GM03348 (cell line): ENCODE measurements around the gene RGL2.
"Not testable (repeated sequence)": the region's sequence is repeated elsewhere in the genome, so short reads cannot be mapped to it uniquely, and the experiment has no call there.

ENCODE experiments used
- DNase-seq: peaks from one replicate; pipeline ENCODE4 v3.0.0; 2012; ENCODE audit warnings: low spot score

Gene RGL2, protein sequence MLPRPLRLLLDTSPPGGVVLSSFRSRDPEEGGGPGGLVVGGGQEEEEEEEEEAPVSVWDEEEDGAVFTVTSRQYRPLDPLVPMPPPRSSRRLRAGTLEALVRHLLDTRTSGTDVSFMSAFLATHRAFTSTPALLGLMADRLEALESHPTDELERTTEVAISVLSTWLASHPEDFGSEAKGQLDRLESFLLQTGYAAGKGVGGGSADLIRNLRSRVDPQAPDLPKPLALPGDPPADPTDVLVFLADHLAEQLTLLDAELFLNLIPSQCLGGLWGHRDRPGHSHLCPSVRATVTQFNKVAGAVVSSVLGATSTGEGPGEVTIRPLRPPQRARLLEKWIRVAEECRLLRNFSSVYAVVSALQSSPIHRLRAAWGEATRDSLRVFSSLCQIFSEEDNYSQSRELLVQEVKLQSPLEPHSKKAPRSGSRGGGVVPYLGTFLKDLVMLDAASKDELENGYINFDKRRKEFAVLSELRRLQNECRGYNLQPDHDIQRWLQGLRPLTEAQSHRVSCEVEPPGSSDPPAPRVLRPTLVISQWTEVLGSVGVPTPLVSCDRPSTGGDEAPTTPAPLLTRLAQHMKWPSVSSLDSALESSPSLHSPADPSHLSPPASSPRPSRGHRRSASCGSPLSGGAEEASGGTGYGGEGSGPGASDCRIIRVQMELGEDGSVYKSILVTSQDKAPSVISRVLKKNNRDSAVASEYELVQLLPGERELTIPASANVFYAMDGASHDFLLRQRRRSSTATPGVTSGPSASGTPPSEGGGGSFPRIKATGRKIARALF

DNA sequence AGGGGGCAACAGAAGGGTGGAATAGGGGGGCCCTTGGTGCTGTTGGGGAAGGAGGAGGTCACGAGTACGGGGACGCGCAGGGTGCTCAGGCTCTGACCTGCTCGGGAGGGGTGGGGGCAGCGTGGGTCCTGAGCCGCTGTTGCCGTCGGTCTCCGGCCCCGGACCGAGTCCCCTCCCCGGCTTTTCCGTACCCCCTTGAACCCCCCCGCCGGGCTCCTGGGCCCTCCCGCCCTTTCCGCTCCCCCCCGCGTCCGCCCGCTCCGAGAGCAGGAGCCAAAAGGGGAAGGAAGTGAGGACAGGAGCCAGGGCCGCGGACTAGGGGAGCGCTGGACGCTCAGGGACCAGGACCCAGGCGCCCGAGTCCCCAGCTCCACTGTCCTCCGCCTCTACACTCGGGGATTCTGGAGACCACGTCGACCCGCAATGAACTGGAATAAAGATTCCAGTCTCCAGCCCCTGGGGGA, at the start of gene RGL2:
RGL2 (minus strand) TSS at position 170 of the 464 bp plus-strand sequence. CDS start 332 bp downstream, outside the sequence.
- peak; percentile 80 for DNase-seq

GRCh38 chr6:33347816-33348215, 49.1 kb upstream of the RGL2 start:
- DNase-seq = no peak

GRCh38 chr6:33346972-33347371, 48.2 kb upstream of the RGL2 start:
- DNase-seq = not testable (repeated sequence)

GRCh38 chr6:33344701-33345697, 46.3 kb upstream of the RGL2 start:
- peak; percentile 75 for DNase-seq

- no peak for DNase-seq
Observed at GRCh38 chr6:33343953-33344611, 45.3 kb upstream of the RGL2 start.

- not testable (repeated sequence) for DNase-seq
Observed at GRCh38 chr6:33343606-33343952, 44.8 kb upstream of the RGL2 start.

DNA sequence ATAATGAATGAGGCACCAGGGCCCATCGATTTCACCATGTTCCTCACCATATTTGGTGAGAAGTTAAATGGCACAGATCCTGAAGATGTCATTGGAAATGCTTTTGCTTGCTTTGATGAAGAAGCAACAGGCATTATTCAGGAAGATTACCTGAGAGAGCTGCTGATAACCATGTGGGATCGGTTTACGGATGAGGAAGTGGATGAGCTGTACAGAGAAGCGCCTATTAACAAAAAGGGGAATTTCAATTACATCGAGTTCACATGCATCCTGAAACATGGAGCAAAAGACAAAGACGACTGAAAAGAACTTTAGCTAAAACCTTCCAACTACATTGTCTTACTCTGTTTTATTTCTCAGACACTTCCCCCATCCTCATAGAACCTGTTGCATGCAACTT, 40.5 kb upstream of the RGL2 start:
- DNase-seq = no peak

- no peak for DNase-seq
Observed at GRCh38 chr6:33336495-33336894, 37.8 kb upstream of the RGL2 start.

DNA sequence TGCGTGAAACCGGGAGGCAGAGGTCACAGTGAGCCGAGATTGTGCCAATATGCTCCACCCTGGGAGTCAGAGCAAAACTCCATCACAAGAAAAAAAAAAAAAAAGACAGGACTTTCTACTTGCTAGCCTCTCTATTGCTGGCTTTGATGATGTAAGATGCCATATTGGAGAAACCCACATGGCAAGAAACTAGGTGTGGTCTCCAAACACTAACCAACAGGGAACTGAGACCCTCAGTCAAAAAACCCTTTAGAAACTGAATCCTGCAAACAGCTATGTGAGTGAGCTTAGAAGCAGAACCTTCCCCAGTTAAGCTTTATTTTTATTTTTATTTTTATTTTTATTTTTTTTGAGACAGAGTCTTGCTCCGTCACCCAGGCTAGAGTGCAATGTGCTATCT, 37.2 kb upstream of the RGL2 start:
- DNase-seq = no peak

DNA sequence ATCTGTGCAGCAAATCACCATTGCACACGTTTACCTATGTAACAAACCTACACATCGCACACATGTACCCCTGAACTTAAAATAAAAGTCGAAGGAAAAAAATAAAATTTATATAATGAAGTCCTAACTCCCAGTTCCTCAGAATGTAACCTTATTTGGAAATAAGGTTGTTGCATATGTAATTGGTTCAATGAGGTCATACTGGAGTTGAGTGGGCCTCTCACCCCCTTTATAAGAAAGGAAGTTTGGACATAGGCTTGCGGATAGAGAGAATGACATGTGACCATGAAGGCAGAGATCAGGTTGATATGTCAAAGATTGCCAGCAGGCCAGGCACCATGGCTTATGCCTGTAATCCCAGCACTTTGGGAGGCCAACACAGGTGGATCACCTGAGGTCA, 34.9 kb upstream of the RGL2 start:
- DNase-seq = no peak

DNA sequence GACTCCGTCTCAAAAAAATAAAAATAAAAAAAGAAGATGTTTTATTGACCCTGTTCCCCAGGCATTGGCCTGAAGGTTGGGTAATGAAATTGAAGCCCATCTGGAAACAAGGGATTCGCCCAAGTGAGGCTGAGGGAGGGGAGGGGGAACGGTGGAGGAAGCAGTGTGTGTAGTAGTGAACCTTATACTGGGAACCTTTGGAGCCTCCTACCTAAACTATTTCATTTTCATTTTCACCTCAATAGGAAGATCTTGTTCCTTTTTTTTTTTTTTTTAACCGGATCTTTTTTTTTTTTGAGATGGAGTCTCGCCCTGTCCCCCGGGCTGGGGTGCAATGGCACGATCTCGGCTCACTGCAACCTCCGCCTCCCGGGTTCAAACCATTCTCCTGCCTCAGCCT, 32.0 kb upstream of the RGL2 start:
- DNase-seq = no peak

GRCh38 chr6:33329058-33329457, 30.3 kb upstream of the RGL2 start:
- no peak for DNase-seq

DNA sequence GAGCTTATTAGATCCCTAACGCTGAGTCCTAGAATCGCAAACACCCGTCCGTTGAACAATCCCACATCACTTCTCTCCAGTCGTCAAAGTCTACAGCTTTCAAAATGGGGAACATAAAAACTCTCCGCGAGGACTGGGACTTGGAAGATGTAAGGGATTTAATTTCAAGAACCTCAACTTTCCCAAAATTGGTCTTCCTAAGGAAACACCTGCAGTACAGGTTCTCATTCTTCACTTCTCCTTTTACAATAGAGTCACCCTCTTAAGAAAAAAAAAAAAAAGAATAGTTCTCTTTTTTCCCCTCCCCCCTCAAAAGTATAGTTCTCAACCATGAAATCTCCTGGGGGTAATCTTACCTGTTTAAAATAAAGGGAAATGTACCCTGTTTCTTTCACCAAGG, 25.4 kb upstream of the RGL2 start:
- DNase-seq = no peak

- DNase-seq = no peak
Observed at GRCh38 chr6:33323623-33323948, 24.8 kb upstream of the RGL2 start.

- DNase-seq = no peak
Observed at GRCh38 chr6:33321227-33321626, 22.5 kb upstream of the RGL2 start.

DNA sequence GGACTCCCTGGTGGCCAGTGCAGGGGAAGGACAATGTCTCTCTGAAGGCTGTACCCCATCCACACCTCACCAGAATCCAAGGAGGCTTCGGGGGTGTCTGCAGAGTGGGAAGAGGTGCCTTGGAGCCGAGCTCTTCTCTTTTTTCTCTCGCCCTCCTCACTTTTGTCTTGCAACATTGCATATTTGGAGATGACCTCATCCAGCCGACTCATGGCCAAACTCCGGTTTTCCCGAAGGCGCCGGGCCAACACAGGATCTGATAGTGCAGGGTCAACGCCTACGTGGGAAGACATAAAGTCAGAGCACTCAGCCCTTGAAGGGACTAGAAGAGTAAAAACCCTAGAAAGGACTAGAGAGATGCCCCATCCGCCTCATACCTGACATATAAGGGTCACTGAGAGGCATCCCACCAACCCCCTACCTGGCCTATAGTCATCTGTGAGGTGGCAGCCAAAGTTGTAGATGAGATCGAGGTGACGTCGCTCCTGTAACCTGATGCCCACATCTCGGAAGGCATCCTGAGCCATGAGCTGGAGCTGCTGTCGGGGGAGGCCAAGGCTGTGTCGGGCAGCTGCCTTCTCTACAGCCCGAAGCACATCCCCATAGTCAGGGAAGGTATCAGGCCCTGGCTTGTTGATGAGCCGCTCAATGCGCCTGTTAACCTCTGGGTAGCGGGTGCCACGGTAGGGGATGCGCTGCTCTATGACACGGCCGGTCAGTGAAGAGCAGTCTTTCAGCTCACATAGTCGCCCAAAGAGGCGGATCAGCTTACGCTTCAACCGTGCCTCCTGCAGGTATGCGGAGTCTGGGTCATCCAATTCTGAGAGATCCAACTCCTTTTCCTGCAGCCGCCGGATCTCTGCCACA, 21.8 kb upstream of the RGL2 start:
- peak; percentile 84 for DNase-seq

- DNase-seq = no peak
Observed at GRCh38 chr6:33319939-33320314, 21.2 kb upstream of the RGL2 start.

DNA sequence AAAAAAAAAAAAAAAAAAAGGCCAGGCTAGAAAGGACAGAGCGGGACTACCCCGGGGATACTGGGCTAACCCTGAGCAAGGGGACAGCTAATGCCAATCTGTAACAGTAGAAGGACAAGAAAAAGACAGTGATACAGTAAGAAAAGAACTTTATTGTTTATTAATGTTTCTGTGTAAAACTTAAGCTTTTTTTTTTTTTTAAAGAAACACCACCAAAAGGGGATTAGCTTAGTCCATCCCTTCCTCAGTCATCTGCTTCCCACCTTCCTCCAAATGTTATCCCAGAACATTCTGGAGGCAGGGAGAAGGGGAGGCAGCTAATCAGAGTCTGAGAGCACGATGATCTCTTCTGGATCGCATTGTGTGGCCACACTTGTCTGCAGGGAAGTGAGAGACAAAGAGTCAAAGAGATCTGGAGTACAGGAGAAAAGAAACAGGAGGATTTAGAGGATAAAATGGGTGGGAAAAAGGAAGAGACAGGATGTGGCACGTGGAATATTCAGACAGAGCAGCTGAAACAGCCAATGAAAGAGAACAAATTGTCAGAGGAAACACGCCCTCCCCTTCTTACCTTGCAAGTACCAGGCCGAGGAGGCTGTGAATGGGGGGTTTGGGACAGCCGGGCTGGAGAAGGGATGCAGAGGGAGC, 19.8 kb upstream of the RGL2 start:
- DNase-seq = no peak

DNA sequence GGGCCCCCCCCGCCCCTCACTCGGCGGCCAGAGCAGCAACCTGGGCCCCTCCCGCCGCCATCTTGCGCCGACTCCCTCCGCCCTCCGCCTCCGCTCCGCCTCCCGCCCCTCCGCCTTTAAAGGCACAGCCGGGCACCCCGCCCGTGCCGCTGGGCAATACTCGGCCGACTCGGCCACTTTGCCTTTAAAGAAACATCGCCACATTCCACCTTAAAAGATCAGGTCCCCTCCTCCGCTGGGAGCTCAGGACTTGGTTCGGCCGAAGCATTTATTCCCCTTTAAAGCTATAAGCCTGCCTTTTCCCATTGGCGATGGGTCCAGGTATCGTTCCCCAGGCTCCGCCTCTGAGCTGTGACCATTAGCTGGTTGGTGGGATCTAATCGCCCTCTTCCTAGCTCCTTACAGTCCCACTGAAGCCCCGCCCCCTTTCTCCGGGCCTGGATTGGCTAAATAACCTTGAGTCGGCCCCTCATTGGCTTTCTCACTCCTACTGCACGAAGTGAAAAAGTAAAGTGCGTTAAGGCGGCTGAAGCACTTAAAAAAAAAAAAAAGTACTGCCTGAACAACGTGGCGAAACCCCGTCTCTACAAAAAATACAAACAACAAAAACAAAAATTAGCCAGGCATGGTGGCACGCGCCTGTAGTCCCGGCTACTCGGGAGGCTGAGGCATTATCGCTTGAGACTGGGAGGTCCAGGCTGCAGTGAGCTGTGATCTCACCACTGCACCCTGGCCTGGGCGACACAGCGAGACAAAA, 19.1 kb upstream of the RGL2 start, which contains the start of gene ZBTB22:
ZBTB22 (minus strand) TSS at position 76 of the 757 bp plus-strand sequence. CDS start 828 bp downstream, outside the sequence.
- peak; percentile 94 for DNase-seq

GRCh38 chr6:33317419-33317668, 18.6 kb upstream of the RGL2 start:
- peak; percentile 94 for DNase-seq
